HG03469 (cell line): ENCODE data around the gene NCK2.
"Not testable (repeated sequence)": the region's sequence is repeated elsewhere in the genome, so short reads cannot be mapped to it uniquely, and the experiment has no call there.

ENCODE experiments used
- ATAC-seq: cut with Tn5 transposase; IDR thresholded peaks from one replicate; pipeline ENCODE4 v1.9.1; 2021; ENCODE audit warnings: mild to moderate bottlenecking, moderate library complexity, moderate number of reproducible peaks; ENCODE audit not compliant: unreplicated experiment

The NCK2 gene

DNA sequence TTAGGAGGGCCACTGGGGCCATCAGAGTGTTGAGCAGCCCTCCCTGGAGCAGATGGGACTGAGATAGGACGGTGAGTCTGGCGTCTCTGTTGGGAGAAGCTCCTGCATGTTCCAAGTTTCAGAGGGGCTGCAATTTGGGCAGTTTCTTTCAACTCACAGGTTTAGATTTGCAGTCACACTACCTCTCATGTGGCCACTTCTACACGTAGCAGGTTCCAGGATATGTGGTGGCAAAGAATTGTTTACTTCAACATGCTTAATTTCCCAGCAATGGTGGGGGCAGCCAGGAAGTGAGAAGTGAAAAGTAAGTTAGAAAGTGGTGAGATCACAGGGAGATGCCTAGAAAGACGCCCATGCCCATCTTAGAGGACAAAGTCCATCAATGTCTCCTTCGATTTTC is 9.3 kb downstream of the NCK2 start:
- no peak for ATAC-seq

- no peak for ATAC-seq
Observed at GRCh38 chr2:105754994-105755393, 10.3 kb downstream of the NCK2 start.

GRCh38 chr2:105755895-105756294 is 11.2 kb downstream of the NCK2 start:
- no peak for ATAC-seq

- no peak for ATAC-seq
Observed at GRCh38 chr2:105756435-105756834, 11.7 kb downstream of the NCK2 start.

- ATAC-seq = not testable (repeated sequence)
Observed at GRCh38 chr2:105756865-105757264, 12.2 kb downstream of the NCK2 start.

- ATAC-seq = no peak
Observed at GRCh38 chr2:105757433-105757832, 12.7 kb downstream of the NCK2 start.

DNA sequence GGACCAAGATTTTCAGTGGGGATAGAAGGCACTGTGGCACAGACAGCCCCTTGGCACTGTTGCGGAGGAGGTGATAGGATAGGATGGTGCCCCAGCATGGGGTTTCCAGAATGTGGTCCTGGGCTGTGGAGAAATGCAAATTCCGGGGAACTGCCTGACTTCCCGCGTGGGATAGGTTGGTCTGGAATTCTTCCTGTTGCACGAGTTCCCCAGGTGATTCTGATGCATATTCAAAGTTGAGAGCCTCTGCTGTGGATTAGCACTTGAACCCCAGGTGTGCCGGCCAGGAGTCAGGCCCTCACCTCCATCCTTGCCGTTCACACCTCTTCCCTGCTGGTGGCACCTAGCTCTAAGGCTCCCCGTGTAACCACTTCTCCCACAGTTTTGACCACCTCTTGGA is 15.5 kb downstream of the NCK2 start:
- ATAC-seq = no peak

GRCh38 chr2:105760639-105761337 is 16.1 kb downstream of the NCK2 start:
- ATAC-seq = no peak

DNA sequence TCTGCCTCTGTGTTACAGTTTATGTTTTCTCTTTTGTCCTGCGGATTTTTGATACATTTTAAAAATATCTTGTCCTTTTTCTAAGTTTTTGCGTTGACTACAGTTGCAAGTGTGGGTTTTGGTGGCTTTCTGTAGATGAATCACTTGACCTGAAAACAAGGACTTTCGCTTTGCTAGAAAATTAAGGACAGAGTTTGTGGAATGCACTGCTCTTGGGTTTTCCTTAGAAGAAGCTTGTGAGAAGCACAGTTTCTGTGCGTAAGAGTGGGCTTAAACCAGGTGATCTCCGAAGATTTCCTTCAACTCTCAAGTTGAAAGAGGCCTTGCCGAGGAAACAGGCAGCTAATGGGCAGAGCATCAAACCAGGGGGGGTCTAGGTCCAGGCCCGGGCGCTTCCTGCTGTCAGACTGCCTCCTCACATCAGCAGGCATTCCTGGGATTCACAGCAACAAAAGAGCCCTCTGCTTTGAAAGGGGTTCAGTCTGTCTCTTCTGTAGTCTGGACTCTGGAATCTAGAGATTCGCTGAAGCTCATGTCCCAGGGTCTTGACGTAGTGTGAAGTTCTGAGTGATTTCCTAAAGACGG is 17.3 kb downstream of the NCK2 start:
- no peak for ATAC-seq

GRCh38 chr2:105763076-105763475 is 18.4 kb downstream of the NCK2 start:
- ATAC-seq = no peak

GRCh38 chr2:105764059-105764458 is 19.3 kb downstream of the NCK2 start:
- no peak for ATAC-seq

- no peak for ATAC-seq
Observed at GRCh38 chr2:105765415-105766299, 20.9 kb downstream of the NCK2 start.

DNA sequence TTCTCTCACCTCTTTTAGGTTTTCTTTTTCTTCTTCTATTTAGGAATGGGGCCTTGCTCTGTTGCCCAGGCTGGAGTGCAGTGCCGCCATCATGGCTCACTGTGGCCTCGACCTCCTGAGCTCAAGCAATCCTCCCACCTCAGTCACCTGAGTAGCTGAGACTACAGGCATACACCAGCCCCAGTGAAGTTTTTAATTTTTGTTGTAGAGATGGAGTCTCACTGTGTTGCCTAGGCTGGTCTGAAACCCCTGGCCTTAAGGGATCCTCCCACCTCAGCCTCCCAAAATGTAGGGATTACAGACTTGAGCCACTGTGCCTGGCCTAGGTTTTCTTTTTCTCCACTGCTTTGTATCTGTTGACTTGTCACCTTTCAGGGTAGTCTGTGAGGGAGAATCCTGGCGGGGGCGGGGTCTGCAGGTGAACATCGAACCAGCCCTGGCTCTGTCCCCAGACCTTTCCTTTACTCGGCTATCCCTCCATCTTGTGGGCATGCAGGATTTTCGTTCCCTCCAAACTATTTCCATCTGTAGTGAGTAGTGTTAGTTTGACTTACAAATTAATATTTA is 21.7 kb downstream of the NCK2 start:
- ATAC-seq = no peak

DNA sequence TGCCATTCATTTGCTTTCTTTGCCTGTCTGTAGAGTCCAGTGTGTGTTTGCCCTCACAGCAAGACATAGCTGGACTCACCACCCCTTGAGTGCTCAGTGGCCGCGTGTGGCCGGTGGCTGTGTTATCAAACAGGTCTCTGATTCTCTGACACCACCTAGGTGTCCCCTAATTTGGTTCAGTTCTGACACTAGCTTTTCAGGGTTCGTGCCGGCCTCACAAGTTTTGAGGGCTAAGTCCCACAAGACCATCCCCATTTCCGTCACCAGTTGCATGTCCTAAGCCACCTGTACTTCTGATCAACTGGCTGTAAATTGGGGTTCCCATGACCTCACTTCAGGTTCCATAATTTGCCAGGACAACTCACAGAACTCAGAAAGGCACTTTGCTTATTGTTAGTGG is 23.5 kb downstream of the NCK2 start:
- ATAC-seq = no peak

DNA sequence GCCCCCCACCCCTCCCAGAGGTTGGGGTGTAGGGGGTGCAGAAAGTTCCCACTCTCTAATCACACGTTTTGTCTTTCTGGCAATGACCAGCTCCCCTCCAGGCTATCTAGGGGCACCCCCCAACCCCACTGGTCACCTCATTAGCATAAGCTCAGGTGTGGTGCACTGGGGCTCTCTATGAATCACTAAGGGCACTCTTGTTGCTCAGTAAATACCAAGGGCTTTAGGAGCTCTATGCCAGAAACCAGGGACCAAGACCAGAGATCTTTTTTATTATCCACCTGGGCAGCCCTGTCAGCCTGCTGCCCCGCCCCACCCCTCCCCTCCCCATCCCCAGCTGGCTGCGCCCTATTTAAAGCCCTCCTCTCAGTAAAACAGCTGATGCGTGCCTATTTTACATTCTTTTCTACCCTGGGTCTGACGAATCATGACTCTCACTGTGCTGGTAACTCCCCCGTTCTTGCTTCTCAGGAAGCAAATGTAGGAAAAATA is 24.3 kb downstream of the NCK2 start:
- ATAC-seq = no peak

DNA sequence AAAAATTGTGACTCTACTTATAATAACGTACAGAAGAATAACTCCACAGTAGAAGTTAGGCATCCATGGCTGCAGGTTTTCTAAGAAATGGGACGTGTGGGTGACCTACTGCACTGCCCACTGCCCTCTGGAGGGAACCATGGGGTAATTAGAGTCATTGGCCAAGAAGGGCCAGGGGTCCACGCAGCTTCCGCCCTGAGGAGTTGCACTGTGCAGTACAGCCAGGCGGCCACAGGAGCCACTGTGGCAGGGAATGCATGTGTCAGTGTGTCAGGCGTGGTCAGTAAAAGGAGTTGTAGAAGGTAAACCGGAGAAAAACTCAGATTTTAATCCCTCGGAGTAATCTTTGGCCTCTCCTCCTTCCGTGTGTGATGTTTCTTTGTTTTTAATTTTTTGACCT is 24.8 kb downstream of the NCK2 start:
- ATAC-seq = no peak

GRCh38 chr2:105770149-105770548 is 25.4 kb downstream of the NCK2 start:
- ATAC-seq = no peak

- not testable (repeated sequence) for ATAC-seq
Observed at GRCh38 chr2:105771291-105771690, 26.6 kb downstream of the NCK2 start.

- no peak for ATAC-seq
Observed at GRCh38 chr2:105771836-105772235, 27.1 kb downstream of the NCK2 start.

- ATAC-seq = no peak
Observed at GRCh38 chr2:105772362-105772761, 27.6 kb downstream of the NCK2 start.

DNA sequence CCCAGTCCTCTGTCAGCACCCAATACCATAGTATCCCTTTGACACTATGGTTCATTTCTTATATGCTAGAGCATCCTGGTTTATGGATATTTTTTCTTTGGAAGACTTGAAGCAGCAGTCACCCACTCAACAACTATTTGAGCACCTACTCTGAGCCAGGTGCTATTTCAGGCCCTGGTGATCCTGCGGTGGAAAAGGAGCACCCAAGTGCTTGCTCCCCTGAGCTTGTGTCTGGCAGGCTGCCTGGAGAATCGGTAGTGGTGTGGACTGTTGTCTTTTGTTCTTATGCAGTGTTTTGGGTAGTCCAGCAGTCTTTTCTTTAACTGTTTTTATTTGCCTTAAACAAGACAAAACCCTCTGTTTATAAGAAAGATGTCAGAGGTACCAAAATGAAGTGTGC is 28.9 kb downstream of the NCK2 start:
- ATAC-seq = no peak
